C4-2B (cell line): ENCODE measurements around the gene GRIP2.

Experiments
- H3K27ac ChIP-seq: fragments of 450-650 bp; 2 replicates; pipeline ENCODE4 v1.5.1; 2017
- CTCF ChIP-seq: fragments of 450-650 bp; conservative IDR thresholded peaks from 2 replicates; pipeline ENCODE4 v1.5.1; 2017; ENCODE audit warnings: mild to moderate bottlenecking
- ZFX ChIP-seq: fragments of 450-650 bp; IDR thresholded peaks from 2 replicates; pipeline ENCODE4 v1.6.1; 2017

The GRIP2 gene

GRCh38 chr3:14538451-14539088 is 1.6 kb downstream of the GRIP2 start:
- TF ChIP-seq ZFX (no peak), CTCF (no peak)
- H3K27ac ChIP-seq = no peak overlapping the region

GRCh38 chr3:14537590-14538450 is 2.3 kb downstream of the GRIP2 start:
- H3K27ac ChIP-seq = no peak overlapping the region
- TF ChIP-seq ZFX = no peak
- TF ChIP-seq CTCF = no peak

- no peak for TF ChIP-seq ZFX
- TF ChIP-seq CTCF = no peak
- H3K27ac ChIP-seq = no peak overlapping the region
Measured at GRCh38 chr3:14536837-14537589, 3.1 kb downstream of the GRIP2 start.

GRCh38 chr3:14536055-14536815 is 3.9 kb downstream of the GRIP2 start:
- no peak for TF ChIP-seq ZFX
- no peak overlapping the region for H3K27ac ChIP-seq

- TF ChIP-seq CTCF (no peak), ZFX (no peak)
- no peak overlapping the region for H3K27ac ChIP-seq
Measured at GRCh38 chr3:14535616-14536015, 4.5 kb downstream of the GRIP2 start.

GRCh38 chr3:14534516-14535191 is 5.5 kb downstream of the GRIP2 start:
- H3K27ac ChIP-seq = no peak overlapping the region
- no peak for TF ChIP-seq ZFX
- TF ChIP-seq CTCF = no peak

- H3K27ac ChIP-seq = no peak overlapping the region
Measured at GRCh38 chr3:14533457-14533958, 6.6 kb downstream of the GRIP2 start.

More at GRCh38 chr3:14533457-14533958, 6.6 kb downstream of the GRIP2 start:
- no peak for TF ChIP-seq ZFX
- no peak for TF ChIP-seq CTCF
